Mesenchymal stem cell (in vitro differentiated cells and primary cell): Measurements from ENCODE around the gene PPP2R5E.

Source experiments
- DNase-seq: peaks from one replicate; pipeline ENCODE4 v3.0.0-alpha.2; 2013
- H2AFZ ChIP-seq: one replicate; pipeline ENCODE4 v1.6.1; 2013; ENCODE audit warnings: low read depth, mild to moderate bottlenecking, control low read depth, inconsistent platforms, low read length, moderate library complexity
- H2AK5ac ChIP-seq: 2 replicates; pipeline ENCODE4 v1.6.1; 2013; ENCODE audit warnings: low read length, moderate library complexity, mild to moderate bottlenecking, inconsistent platforms; ENCODE audit not compliant: severe bottlenecking
- H2BK120ac ChIP-seq: one replicate; pipeline ENCODE4 v1.6.1; 2013; ENCODE audit warnings: low read depth, mild to moderate bottlenecking, inconsistent platforms, low read length, moderate library complexity
- H2BK12ac ChIP-seq, 2 experiments: one replicate each; pipeline ENCODE4 v1.6.1; 2013; ENCODE audit warnings: inconsistent platforms in 2 of 2, low read length in 2 of 2, mild to moderate bottlenecking in 2 of 2, moderate library complexity in 2 of 2, control low read depth in 1 of 2
- H2BK15ac ChIP-seq: one replicate; pipeline ENCODE4 v1.6.1; 2013; ENCODE audit warnings: mild to moderate bottlenecking, low read depth, inconsistent platforms; ENCODE audit not compliant: poor library complexity, severe bottlenecking
- H2BK5ac ChIP-seq: 2 replicates; pipeline ENCODE4 v1.6.1; 2013; ENCODE audit warnings: low read depth, mild to moderate bottlenecking, low read length, control low read depth, inconsistent platforms; ENCODE audit not compliant: poor library complexity, severe bottlenecking
- H3K14ac ChIP-seq, 2 experiments: one replicate each; pipeline ENCODE4 v1.6.1; 2013; ENCODE audit warnings: inconsistent platforms in 2 of 2, low read length in 2 of 2, control low read depth in 1 of 2, mild to moderate bottlenecking in 1 of 2, moderate library complexity in 1 of 2
- H3K18ac ChIP-seq, 2 experiments: one replicate each; pipeline ENCODE4 v1.6.1; 2013; ENCODE audit warnings: inconsistent platforms in 2 of 2, low read length in 2 of 2, control low read depth in 1 of 2, low read depth in 1 of 2, mild to moderate bottlenecking in 1 of 2
- H3K23ac ChIP-seq, 2 experiments: one replicate each; pipeline ENCODE4 v1.6.1; 2013; ENCODE audit warnings: inconsistent platforms in 2 of 2, low read length in 2 of 2, mild to moderate bottlenecking in 2 of 2, moderate library complexity in 2 of 2, control low read depth in 1 of 2
- H3K27ac ChIP-seq: 2 replicates; pipeline ENCODE4 v1.5.1; 2013; ENCODE audit warnings: mild to moderate bottlenecking, moderate library complexity, low read length, control low read depth, inconsistent platforms; ENCODE audit not compliant: poor library complexity, severe bottlenecking
- H3K27me3 ChIP-seq, 2 experiments: 2 replicates each; pipeline versions ENCODE4 v1.6.1 to v1.7.0; 2013; ENCODE audit warnings: low read length in 2 of 2, mild to moderate bottlenecking in 2 of 2, moderate library complexity in 2 of 2, control low read depth in 1 of 2, inconsistent platforms in 1 of 2; ENCODE audit not compliant: control insufficient read depth in 1 of 2, insufficient read depth in 1 of 2
- H3K36me3 ChIP-seq, 2 experiments: 2 replicates each; pipeline versions ENCODE4 v1.6.1 to v1.7.0; 2013; ENCODE audit warnings: low read length in 2 of 2, control low read depth in 1 of 2, inconsistent platforms in 1 of 2, low read depth in 1 of 2, mild to moderate bottlenecking in 1 of 2; ENCODE audit not compliant: insufficient read depth in 2 of 2, control insufficient read depth in 1 of 2
- H3K4ac ChIP-seq, 2 experiments: one replicate each; pipeline ENCODE4 v1.6.1; 2013; ENCODE audit warnings: inconsistent platforms in 2 of 2, low read length in 2 of 2, mild to moderate bottlenecking in 2 of 2, moderate library complexity in 2 of 2, control low read depth in 1 of 2, low read depth in 1 of 2
- H3K4me1 ChIP-seq: 2 replicates; pipeline ENCODE4 v1.6.1; 2013; ENCODE audit warnings: low read depth, low read length, control low read depth; ENCODE audit not compliant: control insufficient read depth, insufficient read depth
- H3K4me2 ChIP-seq: 2 replicates; pipeline ENCODE4 v1.6.1; 2013; ENCODE audit warnings: low read length, mild to moderate bottlenecking, inconsistent platforms; ENCODE audit not compliant: poor library complexity, severe bottlenecking
- H3K4me3 ChIP-seq, 2 experiments: 2 replicates each; pipeline versions ENCODE4 v1.5.1 to v1.7.0; 2013; ENCODE audit warnings: low read length in 2 of 2, mild to moderate bottlenecking in 2 of 2, control low read depth in 1 of 2, low read depth in 1 of 2; ENCODE audit not compliant: insufficient read depth in 1 of 2
- H3K79me1 ChIP-seq: replicated peaks from 2 replicates; pipeline ENCODE4 v1.6.1; 2013; ENCODE audit warnings: mild to moderate bottlenecking, control low read depth, low read length, inconsistent platforms; ENCODE audit not compliant: poor library complexity, severe bottlenecking
- H3K9ac ChIP-seq: 2 replicates; pipeline ENCODE4 v1.7.0; 2013; ENCODE audit warnings: mild to moderate bottlenecking, low read length, moderate library complexity
- H3K9me3 ChIP-seq: 2 replicates; pipeline ENCODE4 v1.7.0; 2013; ENCODE audit warnings: mild to moderate bottlenecking, low read length; ENCODE audit not compliant: control insufficient read depth
- H4K8ac ChIP-seq: one replicate; pipeline ENCODE4 v1.6.1; 2013; ENCODE audit warnings: inconsistent platforms, mild to moderate bottlenecking, low read length, moderate library complexity
- H4K91ac ChIP-seq: one replicate; pipeline ENCODE4 v1.6.1; 2013; ENCODE audit warnings: mild to moderate bottlenecking, low read length, inconsistent platforms
- WGBS: methylation state at CpG from one replicate; pipeline ENCODE4 v1.1.7; 2013; ENCODE audit warnings: mixed read lengths; 5-methylcytosine and 5-hydroxymethylcytosine counted together

Gene PPP2R5E

GRCh38 chr14:63418020-63418419 is 125.2 kb downstream of the PPP2R5E start:
- Histone ChIP-seq H2AFZ (no peak overlapping the region), H2BK120ac (no peak overlapping the region), H3K23ac (no peak overlapping the region), H3K79me1 (peaks cover 25% of the 10 kb centered on the region), H3K4me1 (no peaks in the 10 kb centered on the region), H3K9me3 (no peaks in the 10 kb centered on the region), H3K27me3 (no peaks in the 10 kb centered on the region), H3K9ac (no peak overlapping the region), H3K14ac (no peak overlapping the region), H3K4me2 (no peak overlapping the region), H3K4ac (no peak overlapping the region), H4K8ac (no peak overlapping the region), H4K91ac (no peak overlapping the region), H3K27ac (no peak overlapping the region), H2BK15ac (no peak overlapping the region), H2BK12ac (no peak overlapping the region), H3K36me3 (peaks cover 0 to 42% of the 10 kb centered on the region in 2 experiments), H3K4me3 (no peak overlapping the region), H2BK5ac (no peak overlapping the region), H3K18ac (no peak overlapping the region), H2AK5ac (no peak overlapping the region)
- no peak for DNase-seq
- WGBS: 96% methylated on average over 3 of the region's 3 CpGs

- Histone ChIP-seq H3K36me3 (peaks cover 3 to 43% of the 10 kb centered on the region in 2 experiments), H3K4ac (no peak overlapping the region), H3K79me1 (peaks cover 22% of the 10 kb centered on the region), H4K8ac (no peak overlapping the region), H4K91ac (no peak overlapping the region), H2BK5ac (no peak overlapping the region), H3K4me3 (no peak overlapping the region), H2AFZ (no peak overlapping the region), H2BK15ac (no peak overlapping the region), H3K23ac (no peak overlapping the region), H2BK120ac (no peak overlapping the region), H3K4me2 (no peak overlapping the region), H3K9me3 (no peaks in the 10 kb centered on the region), H3K14ac (no peak overlapping the region), H3K4me1 (no peaks in the 10 kb centered on the region), H2BK12ac (no peak overlapping the region), H3K18ac (no peak overlapping the region), H3K27me3 (no peaks in the 10 kb centered on the region), H3K9ac (no peak overlapping the region), H3K27ac (no peak overlapping the region), H2AK5ac (no peak overlapping the region)
- no CpG with 5 or more reads among the region's 1 CpG for WGBS
- no peak for DNase-seq
Measured at GRCh38 chr14:63413009-63413408, 130.2 kb downstream of the PPP2R5E start.

GRCh38 chr14:63406333-63406732 is 136.8 kb downstream of the PPP2R5E start:
- H2AK5ac ChIP-seq: no peak overlapping the region
- H2BK12ac ChIP-seq: no peak overlapping the region
- no peak overlapping the region for H3K14ac ChIP-seq
- H3K27ac ChIP-seq: no peak overlapping the region
- H3K4me1 ChIP-seq: no peaks in the 10 kb centered on the region
- H3K27me3 ChIP-seq: no peaks in the 10 kb centered on the region
- no peak overlapping the region for H3K23ac ChIP-seq
- no peak overlapping the region for H3K4me2 ChIP-seq
- H3K9me3 ChIP-seq: no peaks in the 10 kb centered on the region
- 97% methylated on average over 9 of the region's 9 CpGs for WGBS
- H3K18ac ChIP-seq: no peak overlapping the region
- no peak overlapping the region for H2BK5ac ChIP-seq
- H3K9ac ChIP-seq: no peak overlapping the region
- H3K36me3 ChIP-seq: peaks cover 8 to 29% of the 10 kb centered on the region in 2 experiments
- DNase-seq: no peak
- no peak overlapping the region for H4K91ac ChIP-seq
- no peak overlapping the region for H3K4ac ChIP-seq
- no peak overlapping the region for H4K8ac ChIP-seq
- no peak overlapping the region for H3K4me3 ChIP-seq
- no peak overlapping the region for H2AFZ ChIP-seq
- H2BK15ac ChIP-seq: no peak overlapping the region
- H2BK120ac ChIP-seq: no peak overlapping the region
- H3K79me1 ChIP-seq: peaks cover 26% of the 10 kb centered on the region

GRCh38 chr14:63405715-63406114 is 137.5 kb downstream of the PPP2R5E start:
- Histone ChIP-seq H3K4me1 (no peaks in the 10 kb centered on the region), H3K23ac (no peak overlapping the region), H3K27me3 (no peaks in the 10 kb centered on the region)

More at GRCh38 chr14:63405715-63406114, 137.5 kb downstream of the PPP2R5E start:
- no peak overlapping the region for H4K8ac ChIP-seq
- H2AK5ac ChIP-seq: no peak overlapping the region
- no peak overlapping the region for H2AFZ ChIP-seq
- peaks cover 23% of the 10 kb centered on the region for H3K79me1 ChIP-seq
- H3K4me2 ChIP-seq: no peak overlapping the region
- H3K18ac ChIP-seq: no peak overlapping the region
- H3K36me3 ChIP-seq: peaks cover 8 to 25% of the 10 kb centered on the region in 2 experiments
- H3K4ac ChIP-seq: no peak overlapping the region
- H2BK15ac ChIP-seq: no peak overlapping the region
- no peaks in the 10 kb centered on the region for H3K9me3 ChIP-seq
- DNase-seq: no peak
- no peak overlapping the region for H4K91ac ChIP-seq
- H3K27ac ChIP-seq: no peak overlapping the region
- H3K4me3 ChIP-seq: no peak overlapping the region
- H3K14ac ChIP-seq: no peak overlapping the region
- H3K9ac ChIP-seq: no peak overlapping the region
- no peak overlapping the region for H2BK12ac ChIP-seq
- H2BK5ac ChIP-seq: no peak overlapping the region
- no peak overlapping the region for H2BK120ac ChIP-seq
